H9 (cell line): ENCODE data around the gene PPP1R12B. TPM values are rescaled to one million over a fixed set of nuclear protein-coding genes. Genes with fewer than 3 reads are reported as not detected.

Experiments
- DNase-seq: peaks from one replicate; pipeline ENCODE4 v3.0.0-alpha.2; 2017
- H2AFZ ChIP-seq: one replicate; pipeline ENCODE4 v1.6.1; 2013; ENCODE audit warnings: mild to moderate bottlenecking, low read length, control low read depth, moderate library complexity
- H2AK5ac ChIP-seq: 2 replicates; pipeline ENCODE4 v1.6.1; 2013; ENCODE audit warnings: low read length, control low read depth, mixed read lengths; ENCODE audit not compliant: insufficient read length
- H2BK120ac ChIP-seq: one replicate; pipeline ENCODE4 v1.6.1; 2013; ENCODE audit warnings: low read depth, mild to moderate bottlenecking, low read length, control low read depth, inconsistent platforms; ENCODE audit not compliant: poor library complexity, severe bottlenecking
- H2BK12ac ChIP-seq: 2 replicates; pipeline ENCODE4 v1.6.1; 2013; ENCODE audit warnings: low read length, control low read depth, mixed read lengths, low read depth; ENCODE audit not compliant: insufficient read length
- H2BK15ac ChIP-seq: 2 replicates; pipeline ENCODE4 v1.6.1; 2013; ENCODE audit warnings: low read depth, low read length, control low read depth
- H2BK20ac ChIP-seq: one replicate; pipeline ENCODE4 v1.6.1; 2013; ENCODE audit warnings: low read depth, mild to moderate bottlenecking, low read length, control low read depth, inconsistent platforms; ENCODE audit not compliant: poor library complexity, severe bottlenecking
- H2BK5ac ChIP-seq: 2 replicates; pipeline ENCODE4 v1.6.1; 2013; ENCODE audit warnings: low read length, control low read depth, mixed read lengths; ENCODE audit not compliant: insufficient read length
- H3K14ac ChIP-seq: 2 replicates; pipeline ENCODE4 v1.6.1; 2013; ENCODE audit warnings: low read length, control low read depth; ENCODE audit not compliant: insufficient read depth
- H3K18ac ChIP-seq: 2 replicates; pipeline ENCODE4 v1.6.1; 2013; ENCODE audit warnings: low read depth, mild to moderate bottlenecking, mixed read lengths, low read length, control low read depth; ENCODE audit not compliant: insufficient read length
- H3K23ac ChIP-seq: 2 replicates; pipeline ENCODE4 v1.6.1; 2013; ENCODE audit warnings: low read length, control low read depth, mixed read lengths, low read depth; ENCODE audit not compliant: insufficient read length
- H3K23me2 ChIP-seq: 2 replicates; pipeline ENCODE4 v1.6.1; 2013; ENCODE audit warnings: low read depth, mild to moderate bottlenecking, mixed read lengths, low read length, control low read depth; ENCODE audit not compliant: insufficient read length, poor library complexity, severe bottlenecking
- H3K27ac ChIP-seq: 2 replicates; pipeline ENCODE4 v1.5.1; 2013; ENCODE audit warnings: low read length, control low read depth, mixed read lengths, low read depth; ENCODE audit not compliant: insufficient read length
- H3K27me3 ChIP-seq: 2 replicates; pipeline ENCODE4 v1.6.1; 2013; ENCODE audit warnings: low read length, control low read depth, inconsistent platforms; ENCODE audit not compliant: insufficient read depth
- H3K4ac ChIP-seq: 2 replicates; pipeline ENCODE4 v1.6.1; 2013; ENCODE audit warnings: low read depth, mild to moderate bottlenecking, control low read depth, inconsistent platforms, low read length, moderate library complexity
- H3K4me1 ChIP-seq: 2 replicates; pipeline ENCODE4 v1.6.1; 2013; ENCODE audit warnings: low read length, control low read depth, inconsistent platforms; ENCODE audit not compliant: insufficient read depth
- H3K4me2 ChIP-seq: 2 replicates; pipeline ENCODE4 v1.6.1; 2013; ENCODE audit warnings: low read length, control low read depth, mixed read lengths; ENCODE audit not compliant: insufficient read length, insufficient read depth
- H3K56ac ChIP-seq: 2 replicates; pipeline ENCODE4 v1.6.1; 2013; ENCODE audit warnings: low read depth, mild to moderate bottlenecking, mixed read lengths, low read length, control low read depth; ENCODE audit not compliant: insufficient read length
- H3K79me1 ChIP-seq: 2 replicates; pipeline ENCODE4 v1.6.1; 2013; ENCODE audit warnings: low read depth, mild to moderate bottlenecking, moderate library complexity, low read length, control low read depth, inconsistent platforms; ENCODE audit not compliant: insufficient read depth, poor library complexity, severe bottlenecking
- H3K79me2 ChIP-seq: 2 replicates; pipeline ENCODE4 v1.6.1; 2013; ENCODE audit warnings: low read length, control low read depth, inconsistent platforms; ENCODE audit not compliant: insufficient read depth
- H3K9ac ChIP-seq: 2 replicates; pipeline ENCODE4 v1.6.1; 2013; ENCODE audit warnings: low read length, control low read depth, mixed read lengths; ENCODE audit not compliant: insufficient read length; ENCODE audit errors: extremely low read depth
- H3K9me3 ChIP-seq: one replicate; pipeline ENCODE4 v1.6.1; 2013; ENCODE audit warnings: low read depth, low read length, inconsistent platforms; ENCODE audit not compliant: control insufficient read depth
- H3T11ph ChIP-seq: one replicate; pipeline ENCODE4 v1.6.1; 2013; ENCODE audit warnings: mild to moderate bottlenecking, low read length, control low read depth, inconsistent platforms
- H4K20me1 ChIP-seq: one replicate; pipeline ENCODE4 v1.6.1; 2013; ENCODE audit not compliant: control insufficient read depth, insufficient read length, insufficient read depth
- H4K5ac ChIP-seq: 2 replicates; pipeline ENCODE4 v1.6.1; 2013; ENCODE audit warnings: low read depth, mild to moderate bottlenecking, mixed read lengths, low read length, control low read depth; ENCODE audit not compliant: insufficient read length
- H4K8ac ChIP-seq: replicated peaks from 2 replicates; pipeline ENCODE4 v1.6.1; 2013; ENCODE audit warnings: low read length, control low read depth, mixed read lengths, low read depth; ENCODE audit not compliant: insufficient read length
- H4K91ac ChIP-seq: 2 replicates; pipeline ENCODE4 v1.6.1; 2013; ENCODE audit warnings: low read depth, mild to moderate bottlenecking, moderate library complexity, mixed read lengths, low read length, control low read depth; ENCODE audit not compliant: insufficient read length
- H3K27ac Mint-ChIP-seq, 3 experiments: 2 replicates in 2 of 3; 3 replicates in 1 of 3; pipeline ENCODE4 v1.8.0; 2020 to 2021; ENCODE audit warnings: mixed read lengths in 3 of 3, mild to moderate bottlenecking in 1 of 3, moderate library complexity in 1 of 3
- H3K27me3 Mint-ChIP-seq: 2 replicates; pipeline ENCODE4 v1.8.0; 2021; ENCODE audit warnings: low read depth, mild to moderate bottlenecking, moderate library complexity, mixed read lengths
- H3K36me3 Mint-ChIP-seq, 3 experiments: 2 replicates in 2 of 3; 3 replicates in 1 of 3; pipeline ENCODE4 v1.8.0; 2020 to 2021; ENCODE audit warnings: low read depth in 3 of 3, mixed read lengths in 3 of 3; ENCODE audit not compliant: insufficient read depth in 1 of 3
- H3K4me1 Mint-ChIP-seq, 2 experiments: 2 replicates each; pipeline ENCODE4 v1.8.0; 2020; ENCODE audit warnings: mixed read lengths in 2 of 2
- H3K4me3 Mint-ChIP-seq, 2 experiments: 2 replicates in 1 of 2; 3 replicates in 1 of 2; pipeline ENCODE4 v1.8.0; 2020 to 2021; ENCODE audit warnings: mild to moderate bottlenecking in 2 of 2, mixed read lengths in 2 of 2, moderate library complexity in 1 of 2
- H3K9me3 Mint-ChIP-seq, 2 experiments: 2 replicates in 1 of 2; 3 replicates in 1 of 2; pipeline ENCODE4 v1.8.0; 2020; ENCODE audit warnings: mild to moderate bottlenecking in 2 of 2, mixed read lengths in 2 of 2, moderate library complexity in 1 of 2
- CTCF ChIP-seq: fragments of 200-600 bp; sonication (generic); conservative IDR thresholded peaks from 3 replicates; pipeline ENCODE4 v1.8.0; 2021; ENCODE audit warnings: antibody characterized with exemption, mild to moderate bottlenecking
- WGBS: extraction: QIAGEN DNeasy Blood & Tissue Kit; methylation state at CpG from one replicate; pipeline ENCODE4 v1.1.7; 2013; ENCODE audit warnings: missing lambda C conversion rate, low lambda C conversion rate, mixed read lengths; ENCODE audit not compliant: insufficient read length; ENCODE audit errors: extremely low coverage; 5-methylcytosine and 5-hydroxymethylcytosine counted together
- total RNA-seq: library from RNA; stranded (reverse); gene quantifications from 2 replicates; pipeline ENCODE4 v1.2.1, GENCODE V29; 2021

The PPP1R12B gene
- total RNA-seq, 1 experiment from 2014 or later, result 12.9 TPM

- Mint-ChIP-seq H3K36me3 (peaks cover 0 to 1% (median 0%) of the 10 kb centered on the region in 3 experiments; a peak in 4 of 7 replicates), H3K4me3 (no peak overlapping the region), H3K9me3 (no peaks in the 10 kb centered on the region), H3K27ac (no peak overlapping the region), H3K27me3 (peaks cover 3% of the 10 kb centered on the region; the same call in 1 of the 2 replicates), H3K4me1 (peaks cover 7 to 8% of the 10 kb centered on the region in 2 experiments; a peak in 3 of 4 replicates)
- Histone ChIP-seq H3K4me1 (no peaks in the 10 kb centered on the region), H3K23me2 (no peaks in the 10 kb centered on the region), H3K4ac (no peak overlapping the region), H2AK5ac (no peak overlapping the region), H4K91ac (no peak overlapping the region), H3K4me2 (no peak overlapping the region), H2BK5ac (no peak overlapping the region), H3K14ac (no peak overlapping the region), H2BK120ac (no peak overlapping the region), H4K5ac (no peak overlapping the region), H3K79me1 (no peaks in the 10 kb centered on the region), H3K18ac (no peak overlapping the region), H3K23ac (no peak overlapping the region), H2BK15ac (no peak overlapping the region), H3K79me2 (no peaks in the 10 kb centered on the region), H2BK12ac (no peak overlapping the region), H3K9me3 (no peaks in the 10 kb centered on the region), H3T11ph (no peak overlapping the region), H3K27ac (no peak overlapping the region), H4K8ac (no peak overlapping the region), H2BK20ac (no peak overlapping the region), H3K9ac (no peak overlapping the region), H3K56ac (no peak overlapping the region), H3K27me3 (no peaks in the 10 kb centered on the region), H4K20me1 (no peaks in the 10 kb centered on the region), H2AFZ (no peak overlapping the region)
- DNase-seq, result no peak
- no CpG with 5 or more reads among the region's 13 CpGs for WGBS
- TF ChIP-seq CTCF, result no peak
These were observed 248.1 kb downstream of the PPP1R12B start for GRCh38 chr1:202596638-202597037.
